OCI-LY7 (cell line): ENCODE measurements around the gene RBM14. TPM values are rescaled to one million over a fixed set of nuclear protein-coding genes. Genes with fewer than 3 reads are reported as not detected.
"Not testable (repeated sequence)": the region's sequence is repeated elsewhere in the genome, so short reads cannot be mapped to it uniquely, and the experiment has no call there.

Source experiments
- BruUV-seq: library from RNA; stranded (reverse); fragments of 400-500 nt; replicated peaks from 2 replicates; lab custom pipeline; 2021; lab: Mats Ljungman, UMichigan
- CTCF ChIA-PET: fragments of 300-600 bp; sonication (Branson Sonifier 250); formaldehyde crosslinking; loops from one replicate; lab custom pipeline; 2022; ENCODE audit warnings: antibody characterized with exemption; ENCODE audit not compliant: unreplicated experiment; lab: Charles Lee
- POLR2A ChIA-PET: fragments of 300-600 bp; sonication (Branson Sonifier 250); formaldehyde crosslinking; loops from one replicate; lab custom pipeline; 2022; ENCODE audit warnings: antibody characterized with exemption; lab: Charles Lee
- DNase-seq: peaks from one replicate; pipeline ENCODE4 v3.0.0-alpha.2; 2015; ENCODE audit warnings: low spot score
- H2AFZ ChIP-seq: fragments of 200-600 bp; sonication (generic), shearing (Covaris generic); 2 replicates; pipeline ENCODE4 v1.6.1; 2014; ENCODE audit warnings: mild to moderate bottlenecking, antibody characterized with exemption, low read length, moderate library complexity
- H3K27ac ChIP-seq: fragments of 200-600 bp; sonication (generic); 2 replicates; pipeline ENCODE4 v1.5.1; 2014; ENCODE audit warnings: mixed run types, low read depth, mild to moderate bottlenecking, moderate library complexity, low read length, inconsistent platforms; ENCODE audit not compliant: poor library complexity, severe bottlenecking
- H3K36me3 ChIP-seq: fragments of 200-600 bp; sonication (generic); 2 replicates; pipeline ENCODE4 v1.6.1; 2014; ENCODE audit warnings: mild to moderate bottlenecking, antibody characterized with exemption, low read length, moderate library complexity, mixed read lengths; ENCODE audit not compliant: insufficient read depth
- H3K4me1 ChIP-seq: fragments of 200-600 bp; sonication (generic); 2 replicates; pipeline ENCODE4 v1.5.1; 2014; ENCODE audit warnings: mild to moderate bottlenecking, low read length; ENCODE audit not compliant: insufficient read depth, poor library complexity, severe bottlenecking
- H3K4me2 ChIP-seq: fragments of 200-600 bp; sonication (generic); 2 replicates; pipeline ENCODE4 v1.6.1; 2014; ENCODE audit warnings: mild to moderate bottlenecking, low read length
- H3K4me3 ChIP-seq: fragments of 200-600 bp; sonication (generic); 2 replicates; pipeline ENCODE4 v1.5.1; 2014; ENCODE audit warnings: mild to moderate bottlenecking, low read depth, low read length; ENCODE audit not compliant: poor library complexity, severe bottlenecking
- H3K79me2 ChIP-seq: fragments of 200-600 bp; sonication (generic); 2 replicates; pipeline ENCODE4 v1.6.1; 2016; ENCODE audit warnings: low read depth, mild to moderate bottlenecking, low read length, moderate library complexity, mixed read lengths; ENCODE audit not compliant: insufficient read depth
- H3K9me2 ChIP-seq: fragments of 200-600 bp; sonication (generic); 2 replicates; pipeline ENCODE4 v1.6.1; 2016; ENCODE audit warnings: mild to moderate bottlenecking, low read length, mixed read lengths; ENCODE audit not compliant: insufficient read depth
- H3K9me3 ChIP-seq: fragments of 200-600 bp; sonication (generic); 2 replicates; pipeline ENCODE4 v1.6.1; 2014; ENCODE audit warnings: mild to moderate bottlenecking, mixed run types, low read length, mixed read lengths
- H4K20me1 ChIP-seq: fragments of 200-600 bp; sonication (generic); 2 replicates; pipeline ENCODE4 v1.6.1; 2014; ENCODE audit warnings: mild to moderate bottlenecking, antibody characterized with exemption, low read length, moderate library complexity, mixed read lengths; ENCODE audit not compliant: insufficient read depth
- EZH2phosphoT487 ChIP-seq: fragments of 200-600 bp; sonication (generic); IDR thresholded peaks from 2 replicates; pipeline ENCODE4 v1.6.1; 2018; ENCODE audit warnings: low read depth, borderline replicate concordance, mild to moderate bottlenecking, mixed run types, antibody characterized with exemption, low read length, moderate library complexity, mixed read lengths
- intact Hi-C: fragments of 100-400 bp; cut with micrococcal nuclease; formaldehyde crosslinking; loops from one replicate; pipeline ENCODE4 v1.10.0; 2022; ENCODE audit not compliant: unreplicated experiment
- total RNA-seq, 2 experiments: library from RNA; depleted of rRNA in 1 of 2; stranded (reverse); fragments of >200 nt in 1 of 2; shearing (Covaris generic) in 1 of 2; gene quantifications; 2 replicates each; pipeline ENCODE4 v1.2.3, GENCODE V29; 2014 to 2022
- TF ChIP-seq, protein P1 (sequence below): fragments of 200-600 bp; sonication (generic); conservative IDR thresholded peaks from 2 replicates; pipeline ENCODE4 v1.5.1; 2014; ENCODE audit warnings: mild to moderate bottlenecking, antibody characterized with exemption, low read length, moderate library complexity, mixed read lengths

RBM14 gene
- total RNA-seq, 2 experiments from 2014 or later = 94.6 to 243 TPM

DNA sequence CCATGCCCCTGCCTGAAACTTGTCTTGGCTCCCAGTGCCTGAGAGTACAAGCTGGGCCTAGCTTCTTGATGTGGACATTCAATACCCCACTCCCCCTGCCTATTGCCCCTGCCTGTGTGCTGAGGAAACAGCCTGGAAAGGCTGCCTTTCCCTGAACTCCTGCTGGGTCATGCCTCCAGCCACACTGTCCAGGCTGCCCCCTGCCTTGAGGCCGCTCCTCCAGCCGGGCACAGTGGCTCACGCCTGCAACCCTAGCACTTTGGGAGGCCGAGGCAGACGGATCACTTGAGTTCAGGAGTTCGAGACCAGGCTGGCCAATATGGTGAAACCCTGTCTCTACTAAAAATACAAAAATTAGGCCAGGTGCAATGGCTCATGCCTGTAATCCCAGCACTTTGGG, 13.4 kb upstream of the RBM14 start:
- no peak overlapping the region for H3K4me2 ChIP-seq
- H3K79me2 ChIP-seq = no peaks in the 10 kb centered on the region
- H3K4me3 ChIP-seq = no peak overlapping the region
- no peak overlapping the region for H2AFZ ChIP-seq
- no peak for DNase-seq
- CTCF ChIA-PET = no interaction called here
- TF ChIP-seq EZH2phosphoT487 = no peak
- TF ChIP-seq, protein P1, sequence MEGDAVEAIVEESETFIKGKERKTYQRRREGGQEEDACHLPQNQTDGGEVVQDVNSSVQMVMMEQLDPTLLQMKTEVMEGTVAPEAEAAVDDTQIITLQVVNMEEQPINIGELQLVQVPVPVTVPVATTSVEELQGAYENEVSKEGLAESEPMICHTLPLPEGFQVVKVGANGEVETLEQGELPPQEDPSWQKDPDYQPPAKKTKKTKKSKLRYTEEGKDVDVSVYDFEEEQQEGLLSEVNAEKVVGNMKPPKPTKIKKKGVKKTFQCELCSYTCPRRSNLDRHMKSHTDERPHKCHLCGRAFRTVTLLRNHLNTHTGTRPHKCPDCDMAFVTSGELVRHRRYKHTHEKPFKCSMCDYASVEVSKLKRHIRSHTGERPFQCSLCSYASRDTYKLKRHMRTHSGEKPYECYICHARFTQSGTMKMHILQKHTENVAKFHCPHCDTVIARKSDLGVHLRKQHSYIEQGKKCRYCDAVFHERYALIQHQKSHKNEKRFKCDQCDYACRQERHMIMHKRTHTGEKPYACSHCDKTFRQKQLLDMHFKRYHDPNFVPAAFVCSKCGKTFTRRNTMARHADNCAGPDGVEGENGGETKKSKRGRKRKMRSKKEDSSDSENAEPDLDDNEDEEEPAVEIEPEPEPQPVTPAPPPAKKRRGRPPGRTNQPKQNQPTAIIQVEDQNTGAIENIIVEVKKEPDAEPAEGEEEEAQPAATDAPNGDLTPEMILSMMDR = no peak
- intact Hi-C loops = no loop called here
- H3K4me1 ChIP-seq = peaks cover 29% of the 10 kb centered on the region
- H3K27ac ChIP-seq = no peak overlapping the region
- POLR2A ChIA-PET = no interaction called here
- H4K20me1 ChIP-seq = no peaks in the 10 kb centered on the region
- H3K9me3 ChIP-seq = no peaks in the 10 kb centered on the region
- H3K36me3 ChIP-seq = peaks cover 29% of the 10 kb centered on the region
- BruUV-seq = no TSS peak
- H3K9me2 ChIP-seq = no peaks in the 10 kb centered on the region

GRCh38 chr11:66604155-66604554, 12.3 kb upstream of the RBM14 start:
- TF ChIP-seq, protein P1 = no peak
- TF ChIP-seq EZH2phosphoT487 = no peak
- ChIA-PET POLR2A (no interaction called here), CTCF (no interaction called here)
- BruUV-seq = no TSS peak
- H3K4me3 ChIP-seq = no peak overlapping the region
- no peak overlapping the region for H3K27ac ChIP-seq
- no peak overlapping the region for H3K4me2 ChIP-seq
- H3K79me2 ChIP-seq = no peaks in the 10 kb centered on the region
- DNase-seq = no peak
- H2AFZ ChIP-seq = no peak overlapping the region
- intact Hi-C loops = no loop called here
- no peaks in the 10 kb centered on the region for H3K9me3 ChIP-seq
- H3K9me2 ChIP-seq = no peaks in the 10 kb centered on the region
- H3K36me3 ChIP-seq = peaks cover 27% of the 10 kb centered on the region
- H3K4me1 ChIP-seq = peaks cover 39% of the 10 kb centered on the region
- no peaks in the 10 kb centered on the region for H4K20me1 ChIP-seq

GRCh38 chr11:66606608-66607007, 9.8 kb upstream of the RBM14 start:
- Histone ChIP-seq H3K36me3 (peaks cover 10% of the 10 kb centered on the region), H3K4me1 (peaks cover 46% of the 10 kb centered on the region)
- H2AFZ ChIP-seq, CTCF ChIA-PET, intact Hi-C loops, H3K4me2 ChIP-seq, H4K20me1 ChIP-seq, H3K79me2 ChIP-seq, BruUV-seq, H3K4me3 ChIP-seq, H3K27ac ChIP-seq, DNase-seq, H3K9me2 ChIP-seq, H3K9me3 ChIP-seq: not testable (repeated sequence)
- POLR2A ChIA-PET = interaction anchor here (1.0 to 1.5 kb wide), 4 partner anchors 10 to 61 kb away, joined by 3 to 5 read pairs (median 3); partner anchors contain the start of genes RBM14 and ZDHHC24
